Measurements from ENCODE around the gene WDR20.

The WDR20 gene

GRCh38 chr14:102219316-102219715, 79.6 kb downstream of the WDR20 start:
- no peak for DNase-seq (ENCODE audit: low read depth)

- DNase-seq (ENCODE audit: low read depth): no peak
Observed at GRCh38 chr14:102220031-102220430, 80.3 kb downstream of the WDR20 start.

- DNase-seq (ENCODE audit: low read depth): no peak
Observed at GRCh38 chr14:102221026-102221425, 81.3 kb downstream of the WDR20 start.

- DNase-seq (ENCODE audit: low read depth): no peak
Observed at GRCh38 chr14:102222009-102222575, 82.4 kb downstream of the WDR20 start.

GRCh38 chr14:102222751-102223150, 83.1 kb downstream of the WDR20 start:
- DNase-seq (ENCODE audit: low read depth): no peak

- DNase-seq (ENCODE audit: low read depth): no peak
Observed at GRCh38 chr14:102223682-102224081, 84.0 kb downstream of the WDR20 start.

- DNase-seq (ENCODE audit: low read depth): no peak
Observed at GRCh38 chr14:102225386-102225785, 85.7 kb downstream of the WDR20 start.

GRCh38 chr14:102225936-102226335, 86.2 kb downstream of the WDR20 start:
- DNase-seq (ENCODE audit: low read depth): no peak

GRCh38 chr14:102226356-102227125, 86.8 kb downstream of the WDR20 start:
- no peak for DNase-seq (ENCODE audit: low read depth)

- DNase-seq (ENCODE audit: low read depth): no peak
Observed at GRCh38 chr14:102227184-102227964, 87.7 kb downstream of the WDR20 start.

GRCh38 chr14:102229071-102229738, 89.5 kb downstream of the WDR20 start:
- DNase-seq (ENCODE audit: low read depth): no peak

GRCh38 chr14:102229739-102230092, 90.0 kb downstream of the WDR20 start:
- no peak for DNase-seq (ENCODE audit: low read depth)

GRCh38 chr14:102230481-102231210, 90.9 kb downstream of the WDR20 start:
- no peak for DNase-seq (ENCODE audit: low read depth)

GRCh38 chr14:102231476-102232347, 92.0 kb downstream of the WDR20 start:
- no peak for DNase-seq (ENCODE audit: low read depth)

GRCh38 chr14:102232348-102232625, 92.6 kb downstream of the WDR20 start:
- DNase-seq (ENCODE audit: low read depth): no peak

- no peak for DNase-seq (ENCODE audit: low read depth)
Observed at GRCh38 chr14:102233081-102233480, 93.4 kb downstream of the WDR20 start.

GRCh38 chr14:102234331-102235264, 94.9 kb downstream of the WDR20 start:
- DNase-seq (ENCODE audit: low read depth): no peak

GRCh38 chr14:102235275-102235897, 95.7 kb downstream of the WDR20 start:
- DNase-seq (ENCODE audit: low read depth): no peak

- DNase-seq (ENCODE audit: low read depth): no peak
Observed at GRCh38 chr14:102236026-102236425, 96.3 kb downstream of the WDR20 start.

- no peak for DNase-seq (ENCODE audit: low read depth)
Observed at GRCh38 chr14:102238131-102238530, 98.4 kb downstream of the WDR20 start.
